GM06990 (cell line): ENCODE results near the gene ARHGAP24.

Experiments used
- DNase-seq: peaks from one replicate; pipeline ENCODE4 v3.0.0-alpha.2; 2011; ENCODE audit not compliant: insufficient read length; ENCODE audit errors: extremely low read depth
- H3K27me3 ChIP-seq: replicated peaks from 2 replicates; pipeline ENCODE4 v1.6.0; 2011; ENCODE audit warnings: low read length; ENCODE audit not compliant: control insufficient read depth, insufficient read depth
- H3K36me3 ChIP-seq: 2 replicates; pipeline ENCODE4 v1.5.1; 2011; ENCODE audit warnings: low read length; ENCODE audit not compliant: control insufficient read depth, insufficient read depth
- H3K4me3 ChIP-seq: replicated peaks from 2 replicates; pipeline ENCODE4 v1.5.1; 2011; ENCODE audit warnings: low read depth, mild to moderate bottlenecking, control low read depth, low read length
- TF ChIP-seq, protein P1 (sequence below): IDR thresholded peaks from 2 replicates; pipeline ENCODE4 v1.5.1; 2011; ENCODE audit warnings: low read length, control low read depth, mild to moderate bottlenecking, inconsistent platforms; ENCODE audit not compliant: insufficient read depth, poor library complexity, severe bottlenecking

The ARHGAP24 gene

DNA sequence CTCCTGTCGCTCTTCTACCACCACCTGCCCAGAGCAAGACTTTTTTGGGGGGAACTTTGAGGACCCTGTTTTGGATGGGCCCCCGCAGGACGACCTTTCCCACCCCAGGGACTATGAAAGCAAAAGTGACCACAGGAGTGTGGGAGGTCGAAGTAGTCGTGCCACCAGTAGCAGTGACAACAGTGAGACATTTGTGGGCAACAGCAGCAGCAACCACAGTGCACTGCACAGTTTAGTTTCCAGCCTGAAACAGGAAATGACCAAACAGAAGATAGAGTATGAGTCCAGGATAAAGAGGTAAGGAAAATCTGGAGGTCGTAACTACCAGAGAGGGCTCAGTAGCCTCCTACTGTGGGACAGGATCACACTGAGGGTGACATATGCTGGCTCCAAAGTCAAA is 520.4 kb downstream of the ARHGAP24 start:
- TF ChIP-seq, protein P1, sequence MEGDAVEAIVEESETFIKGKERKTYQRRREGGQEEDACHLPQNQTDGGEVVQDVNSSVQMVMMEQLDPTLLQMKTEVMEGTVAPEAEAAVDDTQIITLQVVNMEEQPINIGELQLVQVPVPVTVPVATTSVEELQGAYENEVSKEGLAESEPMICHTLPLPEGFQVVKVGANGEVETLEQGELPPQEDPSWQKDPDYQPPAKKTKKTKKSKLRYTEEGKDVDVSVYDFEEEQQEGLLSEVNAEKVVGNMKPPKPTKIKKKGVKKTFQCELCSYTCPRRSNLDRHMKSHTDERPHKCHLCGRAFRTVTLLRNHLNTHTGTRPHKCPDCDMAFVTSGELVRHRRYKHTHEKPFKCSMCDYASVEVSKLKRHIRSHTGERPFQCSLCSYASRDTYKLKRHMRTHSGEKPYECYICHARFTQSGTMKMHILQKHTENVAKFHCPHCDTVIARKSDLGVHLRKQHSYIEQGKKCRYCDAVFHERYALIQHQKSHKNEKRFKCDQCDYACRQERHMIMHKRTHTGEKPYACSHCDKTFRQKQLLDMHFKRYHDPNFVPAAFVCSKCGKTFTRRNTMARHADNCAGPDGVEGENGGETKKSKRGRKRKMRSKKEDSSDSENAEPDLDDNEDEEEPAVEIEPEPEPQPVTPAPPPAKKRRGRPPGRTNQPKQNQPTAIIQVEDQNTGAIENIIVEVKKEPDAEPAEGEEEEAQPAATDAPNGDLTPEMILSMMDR, result no peak
- DNase-seq, result no peak
- no peaks in the 10 kb centered on the region; the same call in 1 of the 2 replicates for H3K36me3 ChIP-seq
- H3K27me3 ChIP-seq, result no peaks in the 10 kb centered on the region
- no peak overlapping the region for H3K4me3 ChIP-seq

DNA sequence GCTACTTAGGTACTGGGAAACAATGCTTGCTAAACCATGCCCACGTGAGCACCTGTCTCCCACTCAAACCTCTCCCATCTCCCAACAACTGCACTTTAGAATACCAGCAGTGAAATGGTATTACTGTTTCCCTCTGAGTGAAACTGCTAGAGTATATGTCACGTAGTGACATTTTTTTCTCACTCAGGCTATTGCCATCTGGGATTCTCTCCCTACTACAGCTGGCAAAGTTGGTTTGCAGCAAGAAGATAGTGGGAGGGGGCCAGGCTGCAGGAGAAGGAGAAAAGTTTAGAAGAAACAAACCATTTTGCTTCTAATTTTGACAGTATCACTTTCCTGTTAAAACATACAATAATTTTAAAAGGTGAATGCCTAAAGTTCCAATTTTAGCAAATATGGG is 526.6 kb downstream of the ARHGAP24 start:
- Histone ChIP-seq H3K27me3 (no peaks in the 10 kb centered on the region), H3K4me3 (no peak overlapping the region), H3K36me3 (no peaks in the 10 kb centered on the region)
- TF ChIP-seq, protein P1, result no peak
- DNase-seq, result no peak

DNA sequence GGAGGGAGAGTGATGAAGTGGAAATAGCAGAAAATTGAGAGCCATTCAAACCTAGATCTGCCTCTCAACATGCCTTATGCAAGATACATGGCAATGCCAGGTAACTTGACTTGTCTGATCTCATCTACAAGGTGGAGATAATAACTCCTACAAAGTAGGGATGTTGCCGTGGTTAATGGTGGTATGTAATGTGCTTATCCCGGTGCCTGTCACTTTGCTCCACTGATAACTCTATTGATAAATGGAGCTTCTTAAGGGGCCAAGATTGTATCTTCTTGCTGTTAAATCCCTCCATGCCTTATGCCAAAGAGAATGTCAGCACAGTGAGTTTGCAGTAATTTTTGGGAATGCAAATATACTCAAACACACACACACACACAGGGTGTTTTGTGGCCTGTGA is 529.1 kb downstream of the ARHGAP24 start:
- Histone ChIP-seq H3K4me3 (no peak overlapping the region), H3K27me3 (no peaks in the 10 kb centered on the region), H3K36me3 (no peaks in the 10 kb centered on the region)
- TF ChIP-seq, protein P1, result no peak
- DNase-seq, result no peak

DNA sequence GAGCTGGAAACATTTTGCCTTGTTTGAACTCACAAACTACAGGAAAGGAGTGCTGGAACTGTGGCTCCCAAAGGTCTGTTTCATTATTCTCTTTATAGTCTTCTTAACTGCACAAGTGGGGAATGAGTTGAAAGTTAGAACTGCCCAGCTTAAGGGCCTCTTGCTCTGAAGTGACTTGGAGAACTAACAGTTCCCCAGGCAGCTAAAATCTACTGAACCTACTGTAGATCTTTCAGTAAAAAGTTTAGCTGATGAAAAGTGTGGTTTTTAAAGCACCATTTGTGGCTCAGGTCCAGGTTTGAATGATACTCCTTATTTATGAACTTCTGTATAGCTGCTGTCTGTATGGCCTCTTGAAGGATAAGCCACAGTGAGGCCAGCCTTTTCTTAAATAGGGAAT is 531.1 kb downstream of the ARHGAP24 start:
- no peak for DNase-seq
- Histone ChIP-seq H3K36me3 (no peaks in the 10 kb centered on the region), H3K4me3 (no peak overlapping the region), H3K27me3 (no peaks in the 10 kb centered on the region)
- TF ChIP-seq, protein P1, result no peak

DNA sequence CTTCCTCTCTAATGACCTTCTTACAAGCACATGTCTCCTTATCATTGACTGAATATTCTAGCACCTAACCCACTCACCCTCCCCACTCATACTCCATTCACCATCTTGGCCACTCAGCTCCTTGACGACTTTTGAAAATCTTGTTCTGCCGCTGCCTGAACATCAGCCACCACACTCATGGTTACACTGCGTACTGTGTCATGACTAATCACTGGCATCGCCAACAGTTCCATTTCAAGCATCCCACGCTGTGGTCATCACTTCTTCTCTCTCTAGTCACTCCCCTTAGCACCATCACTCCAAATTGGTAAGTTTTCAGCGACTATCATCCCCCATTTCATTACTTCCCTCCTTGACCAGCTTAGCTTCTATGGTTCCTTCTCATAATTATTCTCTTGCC is 532.1 kb downstream of the ARHGAP24 start:
- DNase-seq, result no peak
- Histone ChIP-seq H3K36me3 (no peaks in the 10 kb centered on the region), H3K4me3 (no peak overlapping the region), H3K27me3 (no peaks in the 10 kb centered on the region)
- TF ChIP-seq, protein P1, result no peak

DNA sequence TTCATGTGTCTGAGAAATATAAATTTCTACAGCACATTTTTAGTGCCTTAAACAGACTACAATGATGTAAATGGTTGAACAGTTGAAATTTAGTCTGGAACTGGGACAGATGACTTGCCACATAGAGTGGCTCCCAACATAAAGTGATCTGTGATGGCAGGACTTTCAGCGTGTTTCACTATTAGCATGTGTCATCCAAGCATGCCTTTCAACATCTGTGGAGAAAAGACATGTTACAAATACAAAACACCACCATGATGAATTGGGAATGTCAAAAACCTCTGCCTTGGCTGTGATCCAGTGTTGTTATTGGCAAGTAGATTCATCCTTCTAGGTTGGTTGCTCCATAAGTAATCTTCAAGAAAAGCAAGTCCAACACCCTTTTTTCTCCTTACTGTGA is 536.2 kb downstream of the ARHGAP24 start:
- no peaks in the 10 kb centered on the region for H3K27me3 ChIP-seq
- H3K36me3 ChIP-seq, result no peaks in the 10 kb centered on the region
- H3K4me3 ChIP-seq, result no peak overlapping the region
- TF ChIP-seq, protein P1, result no peak
- no peak for DNase-seq
